AML-193 (cell line): ENCODE results near the gene FUT8.

Experiments used
- DNase-seq, 2 experiments: peaks; one replicate each; lab custom pipeline; 2025; lab: John Stamatoyannopoulos, UW

The FUT8 gene

GRCh38 chr14:65774041-65774440, 361.5 kb downstream of the FUT8 start:
- no peak for DNase-seq

- DNase-seq, result no peak
Observed at GRCh38 chr14:65776193-65776852, 363.8 kb downstream of the FUT8 start.

GRCh38 chr14:65780566-65780965, 368.0 kb downstream of the FUT8 start:
- no peak for DNase-seq

GRCh38 chr14:65783101-65783500, 370.6 kb downstream of the FUT8 start:
- DNase-seq, result no peak

GRCh38 chr14:65783576-65783975, 371.0 kb downstream of the FUT8 start:
- DNase-seq, result no peak

- DNase-seq, result no peak
Observed at GRCh38 chr14:65784574-65784973, 372.0 kb downstream of the FUT8 start.

- no peak for DNase-seq
Observed at GRCh38 chr14:65787461-65787860, 374.9 kb downstream of the FUT8 start.

- DNase-seq, result no peak
Observed at GRCh38 chr14:65788876-65789275, 376.3 kb downstream of the FUT8 start.

- no peak for DNase-seq
Observed at GRCh38 chr14:65789363-65789762, 376.8 kb downstream of the FUT8 start.

GRCh38 chr14:65790172-65790815, 377.8 kb downstream of the FUT8 start:
- no peak for DNase-seq

GRCh38 chr14:65791191-65791981, 378.9 kb downstream of the FUT8 start:
- no peak for DNase-seq

- DNase-seq, result no peak
Observed at GRCh38 chr14:65792208-65792905, 379.8 kb downstream of the FUT8 start.
